Dedifferentiated amniotic fluid mesenchymal stem cell (primary cell): ENCODE measurements around the gene TRIM31.

Source experiments
- DNase-seq: peaks from one replicate; pipeline ENCODE4 v3.0.0-alpha.2; 2016; ENCODE audit errors: extremely low spot score

Gene TRIM31, protein sequence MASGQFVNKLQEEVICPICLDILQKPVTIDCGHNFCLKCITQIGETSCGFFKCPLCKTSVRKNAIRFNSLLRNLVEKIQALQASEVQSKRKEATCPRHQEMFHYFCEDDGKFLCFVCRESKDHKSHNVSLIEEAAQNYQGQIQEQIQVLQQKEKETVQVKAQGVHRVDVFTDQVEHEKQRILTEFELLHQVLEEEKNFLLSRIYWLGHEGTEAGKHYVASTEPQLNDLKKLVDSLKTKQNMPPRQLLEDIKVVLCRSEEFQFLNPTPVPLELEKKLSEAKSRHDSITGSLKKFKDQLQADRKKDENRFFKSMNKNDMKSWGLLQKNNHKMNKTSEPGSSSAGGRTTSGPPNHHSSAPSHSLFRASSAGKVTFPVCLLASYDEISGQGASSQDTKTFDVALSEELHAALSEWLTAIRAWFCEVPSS

DNA sequence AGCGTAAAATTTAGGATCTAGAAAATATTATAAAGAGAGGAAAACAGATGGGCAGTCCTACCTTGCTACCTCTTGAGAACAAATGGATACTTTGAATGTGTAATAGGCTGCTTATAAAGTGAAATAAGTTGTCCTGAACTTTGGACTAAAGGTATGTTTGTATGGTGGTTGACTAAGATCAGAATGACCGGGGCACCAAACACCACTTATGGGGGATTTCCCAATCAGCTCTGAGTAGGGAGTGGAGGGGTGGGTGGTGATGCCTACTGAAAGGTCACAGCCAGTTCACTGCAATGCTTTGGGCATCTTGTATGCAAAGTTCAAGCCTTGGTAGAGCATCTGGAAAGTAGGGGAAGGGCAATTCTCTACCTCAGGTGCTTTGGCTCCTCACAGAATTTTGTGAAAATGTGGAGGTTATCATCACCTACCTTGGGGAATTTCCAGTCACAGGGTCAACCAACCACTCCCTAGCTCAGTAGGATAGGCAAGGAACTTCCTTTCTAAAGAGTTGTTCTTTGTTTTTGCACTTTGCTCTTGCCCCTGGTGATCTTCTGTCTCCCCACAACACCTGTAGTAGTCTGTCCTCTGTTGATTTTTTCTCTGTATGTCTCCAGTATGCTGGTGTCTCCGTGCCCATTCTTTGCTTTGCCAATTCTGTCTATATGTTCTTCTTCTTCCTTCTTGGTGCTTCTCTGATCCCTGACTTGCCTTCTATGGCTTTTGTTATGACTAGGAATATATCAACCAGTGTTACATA lies at the start of gene TRIM31:
Gene TRIM31 (minus strand): TSS at position 88 of the 757 bp plus-strand sequence. CDS start 285 bp downstream, outside the sequence.
- DNase-seq: no peak

DNA sequence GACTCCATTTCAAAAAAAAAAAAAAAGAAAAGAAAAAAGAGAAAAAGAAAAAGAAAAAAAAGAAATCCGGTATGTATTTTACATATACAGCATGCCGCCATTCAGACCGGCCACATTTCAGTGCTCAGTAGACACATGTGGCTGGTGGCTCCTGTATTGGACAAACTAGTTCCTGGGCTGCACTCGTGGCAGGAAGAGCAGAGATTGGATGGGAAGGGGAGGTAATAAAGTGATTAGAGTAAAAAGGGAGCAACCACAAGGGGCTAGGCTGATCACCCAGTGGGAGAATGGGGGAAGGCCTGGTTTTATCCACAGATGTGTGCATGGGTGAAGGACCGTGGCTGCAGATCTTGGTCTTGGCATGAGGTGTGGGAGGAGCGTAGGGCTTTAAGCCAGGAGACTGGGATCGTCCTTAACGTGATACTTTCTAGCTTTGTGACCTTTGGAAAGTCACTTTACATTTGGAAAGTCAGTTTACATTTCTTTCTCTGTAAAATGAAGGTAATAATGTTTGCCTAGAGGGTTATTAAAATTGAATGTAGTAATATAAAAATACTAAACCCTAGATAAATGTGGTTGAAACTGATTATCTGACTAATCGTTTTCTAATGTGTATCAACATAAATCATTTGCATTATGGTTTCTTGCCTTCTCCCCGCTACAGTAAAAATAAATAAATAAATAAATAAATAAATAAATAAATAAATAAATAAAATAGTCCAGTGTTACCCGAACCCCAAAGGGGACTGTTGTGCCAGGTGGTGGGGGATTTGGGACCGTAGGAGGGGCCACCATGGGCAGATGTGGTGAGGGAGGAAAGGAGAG lies 49.6 kb upstream of the TRIM31 start:
- no peak for DNase-seq

DNA sequence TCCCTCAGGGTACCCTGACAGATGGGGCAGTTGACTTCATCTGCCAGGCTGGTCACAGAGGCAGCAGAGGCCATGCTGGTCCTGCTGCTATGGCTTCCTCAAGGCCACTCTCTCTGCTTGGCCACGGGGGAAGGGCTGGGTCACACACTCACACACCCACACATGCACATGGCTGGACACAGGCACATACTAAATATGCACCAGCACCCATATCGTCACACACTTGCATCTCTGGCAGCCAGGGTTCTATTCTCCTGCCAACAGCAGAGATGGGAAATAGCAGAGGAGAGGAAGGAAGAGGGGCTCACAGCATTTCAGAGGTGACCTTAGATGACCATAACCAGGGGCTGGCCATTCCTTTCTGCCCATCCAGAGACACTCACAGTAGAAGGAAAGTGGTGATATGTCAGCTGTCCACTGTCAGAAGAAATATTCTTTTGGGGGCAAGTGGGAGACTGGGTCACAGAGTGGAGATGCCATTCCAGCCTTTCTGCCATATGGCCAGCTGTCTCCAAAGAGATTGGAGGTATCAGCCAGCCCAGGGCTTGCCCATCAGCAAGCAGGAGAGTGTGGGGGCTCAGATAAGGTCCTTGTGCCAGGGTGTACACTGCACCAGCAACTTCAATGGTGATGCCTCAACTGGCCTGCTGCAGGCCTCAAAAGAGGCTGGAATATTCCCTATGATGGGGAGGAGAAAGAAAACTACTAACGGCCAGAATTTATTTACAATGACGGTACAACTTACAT lies 48.1 kb upstream of the TRIM31 start, which contains the start of gene TRIM10:
Gene TRIM10 (minus strand): TSS at position 427 of the 747 bp plus-strand sequence. CDS start 353 bp downstream, at position 74.
- DNase-seq: no peak

DNA sequence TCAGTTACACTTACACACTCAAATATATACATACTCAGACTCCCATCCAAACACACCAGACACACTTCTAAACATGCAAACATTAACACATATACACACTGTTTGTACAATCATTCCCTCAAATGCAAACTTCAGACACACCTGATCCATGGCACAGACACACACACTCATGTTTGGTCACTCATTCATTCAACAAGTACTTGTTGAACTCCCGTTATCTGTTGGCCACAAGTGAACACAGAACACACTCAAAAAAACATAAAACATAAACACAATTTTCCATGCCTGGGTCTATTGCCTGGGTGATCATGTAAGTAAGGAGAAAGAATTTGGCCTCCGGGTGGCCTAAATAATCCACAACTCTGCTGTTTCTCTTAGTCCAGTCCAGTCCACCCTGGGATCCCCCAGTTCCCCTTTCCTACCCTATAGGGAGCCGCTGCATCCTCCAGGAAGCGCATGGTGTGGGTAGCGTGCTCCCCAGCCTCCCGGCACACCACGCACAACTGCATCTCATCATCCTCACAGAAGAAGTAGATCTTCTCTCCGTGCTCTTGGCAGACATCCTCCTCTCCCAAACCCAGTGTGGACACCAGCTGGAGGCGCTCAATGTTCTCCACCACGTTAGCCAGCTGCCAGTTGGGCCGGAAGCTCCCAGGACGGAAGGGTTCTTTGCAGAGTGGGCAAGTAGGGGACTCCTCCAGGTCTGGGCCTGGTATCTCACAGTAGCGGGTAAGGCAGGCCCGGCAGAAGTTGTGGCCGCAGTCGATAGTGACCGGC lies 47.3 kb upstream of the TRIM31 start:
- DNase-seq: no peak

DNA sequence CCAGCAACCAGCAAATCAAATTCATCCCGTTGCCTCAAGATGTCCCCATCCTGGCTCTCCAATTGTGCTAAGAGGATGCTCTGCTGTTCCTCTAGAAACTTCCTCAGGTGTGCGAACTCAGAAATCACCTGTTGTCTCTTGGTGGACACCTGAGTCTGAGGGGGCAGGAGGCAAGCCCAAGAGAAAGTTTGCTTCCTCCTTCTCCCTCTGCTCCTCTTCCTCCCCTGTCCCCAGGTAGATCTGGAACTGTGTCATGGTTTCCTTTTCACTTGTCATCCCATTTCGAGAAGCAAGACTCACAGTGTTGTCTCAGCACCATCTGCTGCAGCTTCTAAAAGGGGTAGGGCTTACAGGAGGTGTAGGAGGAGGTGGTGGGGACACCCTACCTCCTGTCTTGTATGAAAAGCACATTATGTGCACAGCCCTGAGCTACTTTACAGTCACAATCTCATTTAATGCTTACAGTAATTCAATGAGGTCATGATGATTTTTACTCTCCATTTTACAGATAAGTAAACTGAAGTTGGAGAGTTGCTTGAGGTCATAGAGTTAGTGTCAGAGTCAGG lies 45.7 kb upstream of the TRIM31 start:
- DNase-seq: no peak

DNA sequence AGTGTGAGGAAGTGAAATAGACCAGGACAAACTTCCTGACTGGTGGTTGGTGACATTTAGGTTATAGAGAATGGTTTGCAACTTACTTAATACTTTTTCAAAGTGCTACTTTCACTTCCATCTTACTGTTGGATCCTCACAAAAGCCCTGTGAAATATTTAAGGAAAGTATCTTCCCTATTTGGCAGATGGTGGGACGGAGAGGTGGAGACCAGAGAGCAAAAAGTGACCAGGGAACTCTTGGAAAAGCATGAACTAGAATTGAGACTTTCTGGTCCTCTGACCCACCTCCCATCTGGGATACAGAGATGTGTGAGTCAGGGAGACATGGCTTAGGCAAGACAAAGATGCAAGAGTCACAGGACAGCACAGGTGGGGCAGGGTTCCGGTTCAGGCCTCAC lies 45.1 kb upstream of the TRIM31 start:
- no peak for DNase-seq

DNA sequence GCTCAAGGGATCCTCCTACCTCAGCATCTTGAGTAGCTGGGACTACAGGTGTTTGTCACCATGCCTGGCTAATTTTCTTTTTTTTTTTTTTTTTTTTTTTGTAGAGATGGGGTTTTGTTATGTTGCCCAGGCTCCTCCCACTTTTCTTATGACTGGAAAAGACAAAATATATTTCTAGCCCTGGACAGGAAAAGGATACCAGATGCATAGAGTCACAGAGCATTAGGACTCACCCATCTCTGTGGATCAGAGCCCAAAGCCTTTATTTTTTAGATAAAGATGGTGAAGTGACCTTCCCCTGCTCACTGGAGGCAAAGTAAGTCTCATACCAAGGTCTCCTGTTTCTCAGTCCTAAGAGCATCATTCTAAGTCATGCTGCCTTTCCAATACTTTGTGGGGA lies 44.7 kb upstream of the TRIM31 start:
- DNase-seq: no peak

DNA sequence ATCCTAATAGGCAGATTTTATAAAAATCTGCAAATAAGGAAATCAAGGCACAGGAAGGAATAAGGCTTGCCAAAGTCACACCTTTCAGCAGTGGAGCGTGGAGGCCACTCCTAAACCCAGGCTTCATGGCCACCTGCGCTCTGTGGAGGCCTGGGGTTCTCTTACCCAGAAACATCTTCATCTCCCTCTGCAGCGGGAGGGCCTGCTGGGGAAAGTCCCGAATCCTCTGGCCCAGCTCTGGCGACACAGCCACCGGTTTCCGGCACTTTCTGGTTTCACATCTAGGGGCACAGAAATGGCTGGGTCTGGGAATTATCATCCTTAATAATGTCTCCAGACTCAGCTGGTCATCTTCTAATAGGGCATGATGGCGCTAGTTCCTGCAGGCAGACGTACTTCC lies 43.9 kb upstream of the TRIM31 start:
- DNase-seq: no peak

DNA sequence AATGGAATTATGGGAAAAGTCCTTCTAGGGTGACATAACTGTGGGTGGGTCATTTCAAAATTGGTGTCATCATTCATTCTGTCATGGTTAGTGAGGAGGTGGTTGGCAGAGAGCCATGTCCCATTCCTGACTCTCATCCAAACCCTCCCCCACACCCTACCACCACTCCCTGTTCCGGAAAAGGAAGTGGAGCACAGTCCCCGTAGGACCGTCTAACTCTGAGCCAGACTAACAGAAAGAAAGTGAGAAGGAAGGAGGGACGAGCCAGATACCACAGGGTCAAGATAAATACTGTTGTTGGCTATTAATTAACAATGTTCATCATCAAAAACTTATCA lies 43.3 kb upstream of the TRIM31 start:
- no peak for DNase-seq

DNA sequence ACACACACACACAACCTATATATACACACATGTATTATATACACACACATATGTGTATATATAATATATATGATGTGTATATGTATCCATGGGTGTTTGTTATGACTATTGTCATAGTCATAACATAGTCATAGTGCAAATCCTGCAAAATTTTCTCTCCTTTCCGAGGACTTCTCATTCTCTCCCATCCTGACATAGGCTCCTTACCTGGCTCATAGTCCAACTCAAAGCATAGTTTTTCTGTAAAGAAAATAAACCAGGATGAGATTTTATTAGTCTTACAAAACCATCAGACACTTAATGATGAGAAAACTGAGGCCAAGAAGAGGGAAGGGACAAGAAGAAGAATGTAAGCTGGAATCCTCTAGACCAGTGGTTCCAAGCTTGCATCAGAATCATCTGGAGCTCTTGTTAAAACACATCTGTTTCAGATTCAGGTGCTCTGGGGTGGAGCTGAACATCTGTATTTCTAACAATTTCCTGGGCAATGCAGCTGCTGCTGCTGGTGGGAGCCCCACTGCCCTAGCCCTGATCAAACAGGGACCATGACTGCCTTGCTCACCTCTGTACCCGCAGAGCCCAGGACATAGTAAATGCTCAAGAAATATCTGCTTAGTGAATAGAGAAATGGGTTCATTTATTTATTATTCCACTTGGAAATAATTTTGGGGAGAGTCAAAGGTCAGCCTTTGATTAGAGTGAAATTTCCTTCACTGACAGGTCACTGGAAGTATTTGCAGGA lies 42.8 kb upstream of the TRIM31 start:
- DNase-seq: no peak

DNA sequence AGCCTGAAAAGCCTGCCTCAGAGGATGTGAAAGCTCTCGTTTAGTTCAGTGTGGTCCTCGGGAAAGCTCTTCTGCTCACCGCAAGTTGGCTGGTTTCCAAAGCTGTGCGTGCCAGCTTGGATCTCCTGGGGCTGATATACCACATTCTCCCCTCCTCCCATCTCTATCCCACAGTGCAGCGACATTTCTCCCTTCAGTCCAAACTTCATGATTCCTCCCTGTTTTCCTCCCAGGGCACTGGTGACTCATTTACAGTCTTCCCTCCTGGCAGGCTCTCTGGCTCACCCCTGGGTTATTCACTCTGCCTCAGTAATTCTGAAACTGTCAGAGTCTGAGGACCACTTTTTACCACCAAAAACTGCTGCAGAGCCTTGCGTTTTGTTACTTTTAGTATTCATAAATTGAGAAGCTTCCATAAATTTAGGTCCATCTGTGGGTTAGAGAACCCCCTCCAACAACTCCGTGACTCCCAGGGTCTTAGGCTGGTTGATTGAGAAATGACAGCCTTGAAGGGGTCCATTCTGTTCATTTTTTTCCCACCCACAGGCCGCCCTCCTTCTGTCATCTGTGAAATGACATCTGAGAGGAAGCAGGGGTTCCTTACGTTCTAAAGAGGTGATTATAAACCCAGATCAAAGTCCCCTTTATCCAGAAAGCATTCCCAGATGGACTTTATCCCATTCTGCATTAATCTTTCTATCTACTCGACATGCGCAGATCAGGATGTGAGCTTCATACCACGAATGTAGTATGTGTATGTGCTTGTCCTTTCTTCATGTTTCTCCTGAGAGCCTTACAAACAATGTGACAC lies 42.0 kb upstream of the TRIM31 start:
- DNase-seq: peak; percentile 19

DNA sequence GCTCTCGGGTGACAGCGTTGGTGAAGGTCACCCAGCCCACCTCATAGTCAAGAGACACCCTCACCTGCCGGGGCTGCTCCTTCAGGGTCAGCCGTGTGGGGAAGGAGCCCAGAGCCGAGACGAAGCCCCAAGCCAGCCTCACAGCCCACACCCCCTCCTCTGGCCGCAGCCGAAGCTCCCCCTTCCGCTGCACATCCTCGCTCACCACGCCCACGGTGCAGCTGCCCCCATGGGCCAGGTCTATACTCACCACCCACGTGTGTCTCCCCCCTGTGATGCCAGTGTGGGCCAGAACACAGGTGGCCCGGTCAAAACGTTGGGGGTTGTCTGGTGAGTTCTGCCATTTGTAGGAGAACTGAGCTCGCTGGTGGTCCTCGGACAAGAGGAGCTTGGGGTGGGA lies 41.2 kb upstream of the TRIM31 start:
- no peak for DNase-seq

DNA sequence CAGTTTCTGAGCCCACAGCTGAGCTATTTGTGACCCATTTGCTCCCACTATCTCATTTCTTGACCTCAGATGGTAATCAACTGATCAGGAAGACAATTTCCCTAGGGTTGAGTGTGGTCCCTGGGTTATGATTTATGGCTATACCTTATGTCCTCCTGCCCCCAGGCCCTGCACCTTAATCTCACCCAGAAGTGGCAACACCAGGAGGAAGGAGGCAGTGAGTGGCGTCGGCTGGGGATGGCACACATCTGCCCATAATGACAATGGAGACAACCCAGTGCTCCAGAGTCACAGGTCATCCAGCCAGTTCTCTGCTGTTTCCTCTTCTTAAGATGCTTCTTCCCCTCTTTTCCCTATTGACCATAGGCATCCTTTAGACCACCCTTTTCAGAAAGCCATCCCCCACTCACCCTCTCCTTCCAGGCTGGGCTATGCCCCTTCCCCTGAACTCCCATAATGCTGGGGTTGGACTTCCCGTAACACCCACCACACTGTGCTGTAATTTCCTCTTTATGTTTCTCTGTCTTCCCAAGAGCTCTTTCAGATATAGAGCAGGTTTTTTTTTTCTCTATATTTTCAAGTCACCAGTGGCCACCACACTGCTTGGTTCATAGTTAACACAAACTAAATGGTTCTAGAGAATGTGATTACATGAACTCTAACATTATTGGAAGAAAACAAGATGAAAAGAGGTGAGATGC lies 40.2 kb upstream of the TRIM31 start:
- DNase-seq: no peak

DNA sequence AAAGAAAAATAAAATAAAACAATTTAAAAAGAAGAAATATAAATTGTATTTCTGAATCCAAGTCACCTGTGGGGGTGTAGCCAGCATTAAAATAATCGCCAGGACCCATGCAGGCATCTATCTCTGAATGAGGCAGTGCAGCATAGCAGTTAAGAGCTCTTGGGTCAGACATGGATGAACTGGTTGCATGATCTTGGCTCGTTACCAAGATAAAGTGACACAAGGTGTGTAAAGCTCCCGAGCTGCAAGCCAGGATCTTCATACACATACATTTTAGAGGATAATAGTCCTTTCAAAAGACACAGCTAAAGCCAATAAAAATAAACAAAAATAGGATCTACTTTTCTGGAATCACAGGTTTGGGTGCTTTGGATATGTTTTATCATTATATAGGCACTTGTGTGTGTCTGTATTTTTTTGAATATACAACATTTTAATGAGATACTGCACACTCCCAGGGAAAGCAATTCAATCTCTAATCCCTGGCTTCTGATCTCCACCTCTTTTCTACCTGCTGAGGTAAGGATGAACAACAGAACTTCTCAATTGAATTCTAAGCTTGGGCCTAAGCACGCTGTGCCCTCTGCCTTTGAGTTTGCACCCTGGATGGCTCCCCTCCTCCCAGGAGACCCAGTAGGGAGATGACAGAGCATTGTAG lies 39.3 kb upstream of the TRIM31 start:
- no peak for DNase-seq

DNA sequence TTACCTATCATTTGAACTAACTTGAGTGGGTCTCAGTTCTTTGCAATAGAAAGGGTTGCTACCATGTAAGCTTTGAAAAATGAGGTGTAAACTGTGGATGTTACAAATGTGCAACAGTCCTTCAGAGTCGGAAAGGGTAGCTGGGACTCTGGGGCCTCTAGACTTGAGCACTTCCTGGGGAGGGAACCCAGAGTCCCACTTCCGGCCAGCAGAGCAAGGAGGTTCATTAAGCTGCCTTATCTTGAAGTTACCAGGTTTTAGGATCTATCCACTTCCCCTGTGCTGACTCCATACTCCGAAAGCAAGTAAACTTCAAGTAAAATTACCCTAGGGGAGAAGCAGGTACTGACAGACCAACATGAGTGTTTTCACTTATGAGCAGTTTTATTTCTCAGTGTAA lies 38.7 kb upstream of the TRIM31 start:
- no peak for DNase-seq

DNA sequence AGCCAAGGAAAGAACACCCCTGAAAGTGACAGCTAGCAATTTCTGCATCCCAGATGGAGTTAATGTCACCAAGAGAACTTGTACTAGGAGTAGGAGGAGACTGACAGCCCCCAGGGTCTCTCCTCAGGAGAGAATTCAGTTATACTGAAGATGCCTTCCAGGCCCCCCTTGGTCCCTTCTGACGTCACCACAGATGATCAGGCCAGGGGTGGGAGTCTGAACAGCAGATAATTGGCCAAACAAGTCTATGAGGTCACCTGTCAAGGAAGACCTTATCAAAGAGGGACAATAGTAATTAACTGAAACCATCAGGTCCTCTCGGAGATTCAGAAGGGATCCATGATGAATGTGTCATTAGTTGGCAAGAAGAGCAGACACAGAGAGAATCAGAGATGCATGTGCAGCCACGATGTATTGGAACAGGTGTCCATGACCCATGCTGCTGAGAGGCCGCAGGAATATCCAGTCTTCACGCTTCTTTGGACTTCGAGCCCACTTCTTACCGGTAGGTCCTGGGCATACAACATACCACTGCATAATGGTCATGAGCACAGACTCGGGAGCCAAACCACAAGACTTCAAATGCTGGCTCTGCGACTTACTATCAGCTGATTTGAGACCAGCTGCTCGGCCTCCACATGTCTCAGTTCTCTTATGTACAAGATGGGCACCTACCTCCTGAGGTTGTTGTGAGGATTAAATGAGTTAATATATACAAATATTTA lies 37.9 kb upstream of the TRIM31 start:
- DNase-seq: no peak
